GM12892 (cell line): ENCODE data around the gene ABLIM1.

Source experiments
- POLR2A ChIP-seq: IDR thresholded peaks from 2 replicates; pipeline ENCODE4 v1.6.1; 2011; ENCODE audit warnings: low read depth, low read length, control low read depth
- POLR2AphosphoS5 ChIP-seq: IDR thresholded peaks from 2 replicates; pipeline ENCODE4 v1.6.1; 2011; ENCODE audit warnings: low read depth, low read length, control low read depth
- TAF1 ChIP-seq: IDR thresholded peaks from 2 replicates; pipeline ENCODE4 v1.6.1; 2011; ENCODE audit warnings: low read depth, mild to moderate bottlenecking, control low read depth, low read length, borderline replicate concordance

- TF ChIP-seq POLR2AphosphoS5 = no peak
- no peak for TF ChIP-seq TAF1
- TF ChIP-seq POLR2A = no peak
Observed at GRCh38 chr10:114388275-114388674, 269.8 kb downstream of the ABLIM1 start.
